Fibroblast of lung (primary cell): ENCODE data around the gene FCGR1A.
"Not testable (repeated sequence)": the region's sequence is repeated elsewhere in the genome, so short reads cannot be mapped to it uniquely, and the experiment has no call there.

Experiments
- CTCF ChIP-seq, 2 donors: IDR thresholded peaks in 1 of 2; conservative IDR thresholded peaks in 1 of 2; 1 replicate in 1 of 2; 2 replicates in 1 of 2; pipeline ENCODE4 v1.5.1; 2011 to 2012; ENCODE audit warnings: low read length in 2 of 2, control low read depth in 1 of 2, inconsistent platforms in 1 of 2, low read depth in 1 of 2, mild to moderate bottlenecking in 1 of 2
- EZH2 ChIP-seq: IDR thresholded peaks from 2 replicates; pipeline ENCODE4 v1.5.1; 2012; ENCODE audit warnings: low read length, control low read depth, mild to moderate bottlenecking; ENCODE audit errors: missing control alignments

- TF ChIP-seq CTCF (conservative IDR thresholded peaks at IDR 0.05 in 1 of 2, IDR thresholded peaks at IDR 0.05 in 1 of 2; ENCODE audit: low read depth in 1 of 2, low read length in 2 of 2); EZH2: not testable (repeated sequence)
Measured at GRCh38 chr1:149750562-149750961, 31.9 kb upstream of the FCGR1A start.
